Left ventricle myocardium inferior (tissue), 1 donor: ENCODE results near the gene PKIG. TPM values are rescaled to one million over a fixed set of nuclear protein-coding genes. Genes with fewer than 3 reads are reported as not detected.
"Not testable (repeated sequence)": the region's sequence is repeated elsewhere in the genome, so short reads cannot be mapped to it uniquely, and the experiment has no call there.

ENCODE experiments used
- DNase-seq: peaks from one replicate; pipeline ENCODE4 v3.0.0-alpha.2; 2020
- H3K27ac ChIP-seq: fragments of 200-600 bp; replicated peaks from 2 replicates; pipeline ENCODE4 v1.8.0; 2021
- H3K27me3 ChIP-seq: fragments of 200-600 bp; 2 replicates; pipeline ENCODE4 v1.8.0; 2021; ENCODE audit warnings: low read depth
- H3K36me3 ChIP-seq: fragments of 200-600 bp; 2 replicates; pipeline ENCODE4 v1.8.0; 2021
- H3K4me1 ChIP-seq: fragments of 200-600 bp; 2 replicates; pipeline ENCODE4 v1.8.0; 2021
- H3K4me3 ChIP-seq: fragments of 200-600 bp; 2 replicates; pipeline ENCODE4 v1.8.0; 2021; ENCODE audit warnings: mild to moderate bottlenecking, moderate library complexity
- H3K9me3 ChIP-seq: fragments of 200-600 bp; replicated peaks from 2 replicates; pipeline ENCODE4 v1.8.0; 2021
- intact Hi-C: fragments of 100-400 bp; cut with micrococcal nuclease; formaldehyde crosslinking; loops from one replicate; pipeline ENCODE4 v1.11.0; 2022
- total RNA-seq: library from RNA; stranded (reverse); fragmentation: NEBNext Ultra II Directional; extraction: Animal tissue kit (Norgen Biotek cat#: 25700); gene quantifications from one replicate; pipeline ENCODE4 v1.2.1, GENCODE V29; 2021
- TF ChIP-seq, protein P1 (sequence below): fragments of 200-600 bp; IDR thresholded peaks from 2 replicates; pipeline ENCODE4 v1.8.0; 2021; ENCODE audit warnings: antibody characterized with exemption, mild to moderate bottlenecking, borderline replicate concordance
- donor health status: DM: no; HTN: yes; CAD: no; lungs with severe emphysema.

The PKIG gene
- total RNA-seq, 1 donor from 2014 or later, result 172 TPM

GRCh38 chr20:44585057-44585963, 2.9 kb downstream of the PKIG start:
- Histone ChIP-seq H3K4me1 (peaks cover 99% of the 10 kb centered on the region), H3K9me3 (no peaks in the 10 kb centered on the region), H3K4me3 (peak overlapping the region; percentile 74), H3K36me3 (peaks cover 6% of the 10 kb centered on the region), H3K27me3 (no peaks in the 10 kb centered on the region), H3K27ac (peak overlapping the region; percentile 94)
- DNase-seq, result no peak
- intact Hi-C loops, result no loop called here
- TF ChIP-seq, protein P1, sequence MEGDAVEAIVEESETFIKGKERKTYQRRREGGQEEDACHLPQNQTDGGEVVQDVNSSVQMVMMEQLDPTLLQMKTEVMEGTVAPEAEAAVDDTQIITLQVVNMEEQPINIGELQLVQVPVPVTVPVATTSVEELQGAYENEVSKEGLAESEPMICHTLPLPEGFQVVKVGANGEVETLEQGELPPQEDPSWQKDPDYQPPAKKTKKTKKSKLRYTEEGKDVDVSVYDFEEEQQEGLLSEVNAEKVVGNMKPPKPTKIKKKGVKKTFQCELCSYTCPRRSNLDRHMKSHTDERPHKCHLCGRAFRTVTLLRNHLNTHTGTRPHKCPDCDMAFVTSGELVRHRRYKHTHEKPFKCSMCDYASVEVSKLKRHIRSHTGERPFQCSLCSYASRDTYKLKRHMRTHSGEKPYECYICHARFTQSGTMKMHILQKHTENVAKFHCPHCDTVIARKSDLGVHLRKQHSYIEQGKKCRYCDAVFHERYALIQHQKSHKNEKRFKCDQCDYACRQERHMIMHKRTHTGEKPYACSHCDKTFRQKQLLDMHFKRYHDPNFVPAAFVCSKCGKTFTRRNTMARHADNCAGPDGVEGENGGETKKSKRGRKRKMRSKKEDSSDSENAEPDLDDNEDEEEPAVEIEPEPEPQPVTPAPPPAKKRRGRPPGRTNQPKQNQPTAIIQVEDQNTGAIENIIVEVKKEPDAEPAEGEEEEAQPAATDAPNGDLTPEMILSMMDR, result no peak

GRCh38 chr20:44586289-44586911, 4.0 kb downstream of the PKIG start:
- TF ChIP-seq, protein P1, result no peak
- Histone ChIP-seq H3K27ac (peak overlapping the region; percentile 94), H3K36me3 (peaks cover 17% of the 10 kb centered on the region), H3K4me1 (peaks cover 99% of the 10 kb centered on the region), H3K4me3 (peak overlapping the region; percentile 74), H3K9me3 (no peaks in the 10 kb centered on the region), H3K27me3 (no peaks in the 10 kb centered on the region)
- no peak for DNase-seq
- intact Hi-C loops, result no loop called here

GRCh38 chr20:44587035-44587980, 4.9 kb downstream of the PKIG start:
- peak overlapping the region; percentile 94 for H3K27ac ChIP-seq
- DNase-seq, result no peak
- peak overlapping the region; percentile 74 for H3K4me3 ChIP-seq
- intact Hi-C loops, result no loop called here
- H3K9me3 ChIP-seq, result no peaks in the 10 kb centered on the region
- TF ChIP-seq, protein P1, result no peak
- peaks cover 99% of the 10 kb centered on the region for H3K4me1 ChIP-seq
- H3K36me3 ChIP-seq, result peaks cover 25% of the 10 kb centered on the region
- H3K27me3 ChIP-seq, result no peaks in the 10 kb centered on the region

DNA sequence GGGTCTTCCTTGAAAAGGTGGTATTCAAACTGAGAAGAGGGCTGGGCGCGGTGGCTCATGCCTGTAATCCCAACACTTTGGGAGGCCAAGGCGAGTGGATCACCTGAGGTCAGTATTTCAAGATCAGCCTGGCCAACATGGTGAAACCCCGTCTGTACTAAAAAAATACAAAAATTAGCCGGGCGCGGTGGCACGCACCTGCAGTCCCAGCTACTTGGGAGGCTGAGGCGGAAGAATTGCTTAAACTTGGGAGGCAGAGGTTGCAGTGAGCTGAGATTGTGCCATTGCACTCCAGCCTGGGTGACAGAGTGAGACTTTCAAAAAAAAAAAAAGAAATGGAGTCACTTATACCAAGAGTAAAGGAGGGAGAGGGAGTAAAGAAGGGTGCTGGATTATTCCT, 5.9 kb downstream of the PKIG start:
- Histone ChIP-seq H3K27ac (peak overlapping the region; percentile 94), H3K4me3 (peak overlapping the region; percentile 74), H3K4me1 (peaks cover 93% of the 10 kb centered on the region), H3K36me3 (peaks cover 32% of the 10 kb centered on the region)
- H3K27me3 ChIP-seq, H3K9me3 ChIP-seq, DNase-seq, intact Hi-C loops: not testable (repeated sequence)

- TF ChIP-seq, protein P1, result no peak
- Histone ChIP-seq H3K27me3 (no peaks in the 10 kb centered on the region), H3K9me3 (no peaks in the 10 kb centered on the region), H3K4me1 (peaks cover 93% of the 10 kb centered on the region), H3K36me3 (peaks cover 32% of the 10 kb centered on the region), H3K4me3 (no peak overlapping the region), H3K27ac (peak overlapping the region; percentile 94)
- intact Hi-C loops, result no loop called here
- no peak for DNase-seq
Measured at GRCh38 chr20:44589537-44589936, 7.2 kb downstream of the PKIG start.
